Suprapubic skin (tissue), 4 donors: ENCODE results near the gene PVR.

Experiments
- EP300 ChIP-seq: sonication (generic); formaldehyde crosslinking; IDR thresholded peaks from one replicate; pipeline ENCODE4 v1.6.1; 2017; ENCODE audit warnings: antibody characterized with exemption
- POLR2A ChIP-seq, 2 donors: fragments of 450-650 bp; IDR thresholded peaks; one replicate each; pipeline ENCODE4 v1.6.1; 2017; ENCODE audit warnings: antibody characterized with exemption in 2 of 2, mild to moderate bottlenecking in 2 of 2, moderate library complexity in 2 of 2
- POLR2AphosphoS5 ChIP-seq, 3 donors: sonication (generic); formaldehyde crosslinking; IDR thresholded peaks; one replicate each; pipeline ENCODE4 v1.6.1; 2017; ENCODE audit warnings: antibody characterized with exemption in 3 of 3
- TF ChIP-seq, protein P1 (sequence below), 2 donors: fragments of 200-600 bp in 1 of 2; fragments of 450-650 bp in 1 of 2; sonication (generic) in 1 of 2; IDR thresholded peaks; one replicate each; pipeline ENCODE4 v1.5.1; 2016 to 2019; ENCODE audit warnings: antibody characterized with exemption in 2 of 2, mild to moderate bottlenecking in 1 of 2, moderate library complexity in 1 of 2

DNA sequence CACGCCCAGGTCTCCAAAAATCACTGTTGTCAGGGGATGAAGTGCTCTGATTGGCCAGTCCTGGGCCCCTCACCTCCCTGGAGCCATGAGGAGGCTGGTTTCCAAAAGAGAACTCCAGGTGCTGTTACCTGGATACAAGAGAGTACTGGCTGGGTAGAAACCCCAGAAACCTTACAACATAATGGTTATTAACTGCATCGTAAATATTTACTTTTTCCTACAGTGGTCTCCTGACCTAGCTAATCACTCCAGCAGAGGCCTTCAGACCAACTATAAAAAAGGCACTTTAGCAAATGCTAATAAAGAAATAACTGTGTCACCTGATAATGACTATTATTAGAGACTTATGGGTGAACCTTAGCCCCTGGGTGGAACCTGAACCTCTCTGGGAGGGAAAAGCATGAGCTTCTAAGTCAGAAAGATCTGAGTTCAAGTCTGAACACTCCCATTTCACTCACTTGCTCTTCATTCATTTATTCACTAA is 31.9 kb upstream of the PVR start:
- TF ChIP-seq POLR2AphosphoS5 (IDR thresholded peaks at IDR 0.05) (no peak), EP300 (no peak), POLR2A (IDR thresholded peaks at IDR 0.05) (no peak)
- TF ChIP-seq, protein P1, sequence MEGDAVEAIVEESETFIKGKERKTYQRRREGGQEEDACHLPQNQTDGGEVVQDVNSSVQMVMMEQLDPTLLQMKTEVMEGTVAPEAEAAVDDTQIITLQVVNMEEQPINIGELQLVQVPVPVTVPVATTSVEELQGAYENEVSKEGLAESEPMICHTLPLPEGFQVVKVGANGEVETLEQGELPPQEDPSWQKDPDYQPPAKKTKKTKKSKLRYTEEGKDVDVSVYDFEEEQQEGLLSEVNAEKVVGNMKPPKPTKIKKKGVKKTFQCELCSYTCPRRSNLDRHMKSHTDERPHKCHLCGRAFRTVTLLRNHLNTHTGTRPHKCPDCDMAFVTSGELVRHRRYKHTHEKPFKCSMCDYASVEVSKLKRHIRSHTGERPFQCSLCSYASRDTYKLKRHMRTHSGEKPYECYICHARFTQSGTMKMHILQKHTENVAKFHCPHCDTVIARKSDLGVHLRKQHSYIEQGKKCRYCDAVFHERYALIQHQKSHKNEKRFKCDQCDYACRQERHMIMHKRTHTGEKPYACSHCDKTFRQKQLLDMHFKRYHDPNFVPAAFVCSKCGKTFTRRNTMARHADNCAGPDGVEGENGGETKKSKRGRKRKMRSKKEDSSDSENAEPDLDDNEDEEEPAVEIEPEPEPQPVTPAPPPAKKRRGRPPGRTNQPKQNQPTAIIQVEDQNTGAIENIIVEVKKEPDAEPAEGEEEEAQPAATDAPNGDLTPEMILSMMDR (IDR thresholded peaks at IDR 0.05), result no peak
